Measurements from ENCODE around the gene ATG4C.

GRCh38 chr1:62800825-62801306 is 16.9 kb downstream of the ATG4C start:
- TF ChIP-seq, protein P1, sequence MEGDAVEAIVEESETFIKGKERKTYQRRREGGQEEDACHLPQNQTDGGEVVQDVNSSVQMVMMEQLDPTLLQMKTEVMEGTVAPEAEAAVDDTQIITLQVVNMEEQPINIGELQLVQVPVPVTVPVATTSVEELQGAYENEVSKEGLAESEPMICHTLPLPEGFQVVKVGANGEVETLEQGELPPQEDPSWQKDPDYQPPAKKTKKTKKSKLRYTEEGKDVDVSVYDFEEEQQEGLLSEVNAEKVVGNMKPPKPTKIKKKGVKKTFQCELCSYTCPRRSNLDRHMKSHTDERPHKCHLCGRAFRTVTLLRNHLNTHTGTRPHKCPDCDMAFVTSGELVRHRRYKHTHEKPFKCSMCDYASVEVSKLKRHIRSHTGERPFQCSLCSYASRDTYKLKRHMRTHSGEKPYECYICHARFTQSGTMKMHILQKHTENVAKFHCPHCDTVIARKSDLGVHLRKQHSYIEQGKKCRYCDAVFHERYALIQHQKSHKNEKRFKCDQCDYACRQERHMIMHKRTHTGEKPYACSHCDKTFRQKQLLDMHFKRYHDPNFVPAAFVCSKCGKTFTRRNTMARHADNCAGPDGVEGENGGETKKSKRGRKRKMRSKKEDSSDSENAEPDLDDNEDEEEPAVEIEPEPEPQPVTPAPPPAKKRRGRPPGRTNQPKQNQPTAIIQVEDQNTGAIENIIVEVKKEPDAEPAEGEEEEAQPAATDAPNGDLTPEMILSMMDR (IDR thresholded peaks at IDR 0.05) = no peak
- TF ChIP-seq POLR2AphosphoS5 (IDR thresholded peaks at IDR 0.05; ENCODE audit: low read depth, low read length) = no peak
- TF ChIP-seq REST (IDR thresholded peaks at IDR 0.05; ENCODE audit: insufficient read depth in 1 of 2, low read depth in 2 of 2, low read length in 1 of 2) = no peak
- TF ChIP-seq TCF7L2 (IDR thresholded peaks at IDR 0.05; ENCODE audit: low read depth, low read length) = no peak

Measured in Panc1 (cell line).